ENCODE data around the gene PACRGL. TPM values are rescaled to one million over a fixed set of nuclear protein-coding genes. Genes with fewer than 3 reads are reported as not detected.

Gene PACRGL
- total and polyA plus RNA-seq, 12 donors = 4.2 to 11.3 (median 10.6) TPM

- H3K4me3 ChIP-seq = no peak overlapping the region
- ATAC-seq = no peak
- no peaks in the 10 kb centered on the region for H3K9me3 ChIP-seq
- no peaks in the 10 kb centered on the region for H3K4me1 ChIP-seq
- intact Hi-C loops (cut with DNase I) = no loop called here
- peaks cover 0 to 29% (median 0%) of the 10 kb centered on the region in 9 donors for H3K36me3 ChIP-seq
- no peak for DNase-seq
- TF ChIP-seq, protein P1, sequence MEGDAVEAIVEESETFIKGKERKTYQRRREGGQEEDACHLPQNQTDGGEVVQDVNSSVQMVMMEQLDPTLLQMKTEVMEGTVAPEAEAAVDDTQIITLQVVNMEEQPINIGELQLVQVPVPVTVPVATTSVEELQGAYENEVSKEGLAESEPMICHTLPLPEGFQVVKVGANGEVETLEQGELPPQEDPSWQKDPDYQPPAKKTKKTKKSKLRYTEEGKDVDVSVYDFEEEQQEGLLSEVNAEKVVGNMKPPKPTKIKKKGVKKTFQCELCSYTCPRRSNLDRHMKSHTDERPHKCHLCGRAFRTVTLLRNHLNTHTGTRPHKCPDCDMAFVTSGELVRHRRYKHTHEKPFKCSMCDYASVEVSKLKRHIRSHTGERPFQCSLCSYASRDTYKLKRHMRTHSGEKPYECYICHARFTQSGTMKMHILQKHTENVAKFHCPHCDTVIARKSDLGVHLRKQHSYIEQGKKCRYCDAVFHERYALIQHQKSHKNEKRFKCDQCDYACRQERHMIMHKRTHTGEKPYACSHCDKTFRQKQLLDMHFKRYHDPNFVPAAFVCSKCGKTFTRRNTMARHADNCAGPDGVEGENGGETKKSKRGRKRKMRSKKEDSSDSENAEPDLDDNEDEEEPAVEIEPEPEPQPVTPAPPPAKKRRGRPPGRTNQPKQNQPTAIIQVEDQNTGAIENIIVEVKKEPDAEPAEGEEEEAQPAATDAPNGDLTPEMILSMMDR (IDR thresholded peaks at IDR 0.05) = no peak
- no peak overlapping the region for H3K27ac ChIP-seq
- 95% methylated on average over 3 of the region's 3 CpGs for WGBS, 2 donors
- no peaks in the 10 kb centered on the region for H3K27me3 ChIP-seq
Measured at GRCh38 chr4:20752641-20753040, 52.4 kb downstream of the PACRGL start.

DNA sequence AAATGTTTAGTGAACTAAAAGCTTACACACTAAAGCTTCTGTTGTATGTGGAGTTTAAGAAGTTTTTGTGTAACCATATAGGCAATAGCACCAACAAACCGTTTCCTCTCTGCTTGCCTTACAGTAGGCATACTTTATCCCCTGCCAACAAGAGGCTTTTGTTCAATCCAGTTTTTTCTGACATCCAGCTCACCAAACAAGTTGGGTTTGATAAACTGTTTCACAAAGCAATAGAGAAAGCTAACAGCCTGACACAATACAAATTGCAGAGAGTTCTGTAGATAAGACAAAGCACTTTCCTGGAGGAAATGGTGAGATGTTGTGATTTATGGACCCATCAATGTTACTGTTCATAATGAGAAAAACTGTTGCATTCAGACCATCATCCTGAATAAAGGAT, 53.8 kb downstream of the PACRGL start:
- H3K9me3 ChIP-seq = no peaks in the 10 kb centered on the region
- no peak overlapping the region for H3K4me3 ChIP-seq
- ATAC-seq (no peak), DNase-seq (no peak)
- H3K36me3 ChIP-seq = peaks cover 0 to 29% (median 0%) of the 10 kb centered on the region in 9 donors
- WGBS, 2 donors = 70 to 79% methylated on average over 1 of the region's 1 CpG
- intact Hi-C loops (cut with DNase I) = no loop called here
- no peaks in the 10 kb centered on the region for H3K4me1 ChIP-seq
- H3K27me3 ChIP-seq = no peaks in the 10 kb centered on the region
- TF ChIP-seq, protein P1 (IDR thresholded peaks at IDR 0.05) = no peak
- H3K27ac ChIP-seq = no peak overlapping the region

GRCh38 chr4:20760053-20760452, 59.8 kb downstream of the PACRGL start:
- H3K27me3 ChIP-seq = no peaks in the 10 kb centered on the region
- intact Hi-C loops (cut with DNase I) = no loop called here
- WGBS, 2 donors = 68 to 86% methylated on average over 2 of the region's 2 CpGs
- TF ChIP-seq, protein P1 (IDR thresholded peaks at IDR 0.05) = no peak
- no peak overlapping the region for H3K4me3 ChIP-seq
- ATAC-seq = no peak
- H3K9me3 ChIP-seq = no peaks in the 10 kb centered on the region
- H3K4me1 ChIP-seq = no peaks in the 10 kb centered on the region
- DNase-seq = no peak
- no peaks in the 10 kb centered on the region for H3K36me3 ChIP-seq
- no peak overlapping the region for H3K27ac ChIP-seq

DNA sequence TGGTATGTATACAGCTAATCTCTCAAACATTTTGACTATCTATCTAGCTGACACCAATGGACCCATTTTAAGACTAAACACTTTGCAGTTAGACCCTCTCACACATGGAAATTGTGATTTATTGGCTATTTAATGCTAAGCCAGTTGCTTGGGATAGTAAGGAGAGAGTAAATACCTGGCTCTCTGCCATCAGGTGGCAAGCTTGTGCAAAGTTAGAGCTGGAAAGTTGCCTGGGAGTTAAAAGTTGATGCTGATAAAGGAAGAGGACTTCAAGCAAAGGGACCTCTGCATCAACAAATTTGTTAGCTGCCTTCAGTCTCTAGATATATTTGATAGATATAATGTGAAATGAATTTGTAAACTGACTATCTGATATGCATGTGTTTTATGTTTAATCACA, 61.1 kb downstream of the PACRGL start:
- no peaks in the 10 kb centered on the region for H3K36me3 ChIP-seq
- H3K27me3 ChIP-seq = no peaks in the 10 kb centered on the region
- ATAC-seq (no peak), DNase-seq (no peak)
- H3K4me3 ChIP-seq = no peak overlapping the region
- H3K27ac ChIP-seq = no peak overlapping the region
- TF ChIP-seq, protein P1 (IDR thresholded peaks at IDR 0.05) = no peak
- no peaks in the 10 kb centered on the region for H3K9me3 ChIP-seq
- intact Hi-C loops (cut with DNase I) = no loop called here
- H3K4me1 ChIP-seq = no peaks in the 10 kb centered on the region

DNA sequence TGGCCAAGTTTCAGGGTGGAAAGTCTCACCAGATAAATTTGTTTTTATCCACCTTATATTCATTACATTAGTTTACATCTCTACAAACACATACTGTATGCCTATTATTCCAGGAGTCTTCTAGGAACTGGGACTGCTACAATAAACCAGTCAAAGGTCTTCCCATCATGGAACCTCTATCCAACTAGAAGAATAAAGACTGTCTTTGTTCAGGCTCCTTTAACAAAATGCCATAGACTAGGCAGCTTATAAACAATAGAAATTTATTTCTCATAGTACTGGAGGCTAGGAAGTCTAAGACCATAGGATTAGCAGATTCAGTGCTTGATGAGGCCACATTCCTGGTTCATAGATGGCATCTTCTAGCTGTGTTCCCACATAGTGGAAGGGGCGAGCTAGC, 61.6 kb downstream of the PACRGL start:
- no peaks in the 10 kb centered on the region for H3K27me3 ChIP-seq
- H3K4me1 ChIP-seq = no peaks in the 10 kb centered on the region
- TF ChIP-seq, protein P1 (IDR thresholded peaks at IDR 0.05) = no peak
- no peaks in the 10 kb centered on the region for H3K36me3 ChIP-seq
- no peak overlapping the region for H3K4me3 ChIP-seq
- WGBS, 2 donors = 96 to 98% methylated on average over 1 of the region's 1 CpG
- ATAC-seq (no peak), DNase-seq (no peak)
- no peaks in the 10 kb centered on the region for H3K9me3 ChIP-seq
- no peak overlapping the region for H3K27ac ChIP-seq
- intact Hi-C loops (cut with DNase I) = no loop called here

Measured in heart right ventricle (tissue), 16 donors.